Lower lobe of right lung (tissue), 2 donors: ENCODE measurements around the gene FBN2. TPM values are rescaled to one million over a fixed set of nuclear protein-coding genes. Genes with fewer than 3 reads are reported as not detected.

Experiments used
- ATAC-seq, 2 donors: fragments of 200-7000 bp; cut with Tn5 transposase; one replicate each; pipeline ENCODE4 v1.9.1; 2020 to 2022; ENCODE audit warnings: mild to moderate bottlenecking in 2 of 2, moderate library complexity in 2 of 2
- DNase-seq: peaks from one replicate; pipeline ENCODE4 v3.0.0-alpha.2; 2020
- H3K27ac ChIP-seq: fragments of 200-600 bp; one replicate; pipeline ENCODE4 v1.8.0; 2022
- H3K27me3 ChIP-seq: fragments of 200-600 bp; one replicate; pipeline ENCODE4 v1.8.0; 2022; ENCODE audit warnings: low read depth
- H3K36me3 ChIP-seq: fragments of 200-600 bp; one replicate; pipeline ENCODE4 v1.8.0; 2022; ENCODE audit warnings: mild to moderate bottlenecking
- H3K4me1 ChIP-seq: fragments of 200-600 bp; one replicate; pipeline ENCODE4 v1.8.0; 2022
- H3K4me3 ChIP-seq: fragments of 200-600 bp; one replicate; pipeline ENCODE4 v1.8.0; 2022; ENCODE audit warnings: mild to moderate bottlenecking
- H3K9me3 ChIP-seq: fragments of 200-600 bp; one replicate; pipeline ENCODE4 v1.8.0; 2022
- CTCF ChIP-seq: fragments of 200-600 bp; IDR thresholded peaks from one replicate; pipeline ENCODE4 v1.8.0; 2022; ENCODE audit warnings: antibody characterized with exemption, mild to moderate bottlenecking
- intact Hi-C: fragments of 100-400 bp; cut with DNase I; formaldehyde crosslinking; loops from one replicate; pipeline ENCODE4 v1.11.0; 2022
- total RNA-seq: library from RNA; stranded (reverse); fragmentation: NEBNext Ultra II Directional; extraction: Animal tissue kit (Norgen Biotek cat#: 25700); gene quantifications from one replicate; pipeline ENCODE4 v1.2.1, GENCODE V29; 2021
- donor health status: DM: no; HTN: yes; CAD: no; lungs with severe emphysema.

The FBN2 gene
- total RNA-seq, 1 donor from 2014 or later = 0.83 TPM

GRCh38 chr5:128414469-128414868 lies 123.6 kb downstream of the FBN2 start:
- Histone ChIP-seq H3K36me3 (no peaks in the 10 kb centered on the region), H3K27ac (no peak overlapping the region), H3K9me3 (no peaks in the 10 kb centered on the region), H3K4me1 (no peaks in the 10 kb centered on the region), H3K27me3 (no peaks in the 10 kb centered on the region), H3K4me3 (no peak overlapping the region)
- intact Hi-C loops = no loop called here
- no peak for TF ChIP-seq CTCF
- ATAC-seq (no peak), DNase-seq (no peak)

GRCh38 chr5:128413356-128413755 lies 124.7 kb downstream of the FBN2 start:
- H3K27ac ChIP-seq = no peak overlapping the region
- H3K4me3 ChIP-seq = no peak overlapping the region
- no peaks in the 10 kb centered on the region for H3K36me3 ChIP-seq
- no peaks in the 10 kb centered on the region for H3K9me3 ChIP-seq
- H3K4me1 ChIP-seq = no peaks in the 10 kb centered on the region
- no peaks in the 10 kb centered on the region for H3K27me3 ChIP-seq
- no peak for DNase-seq
- intact Hi-C loops = no loop called here
- TF ChIP-seq CTCF = no peak
- ATAC-seq = no peak

GRCh38 chr5:128412145-128412930 lies 125.7 kb downstream of the FBN2 start:
- DNase-seq = no peak
- no peak for TF ChIP-seq CTCF
- no peak overlapping the region for H3K4me3 ChIP-seq
- no peaks in the 10 kb centered on the region for H3K4me1 ChIP-seq
- H3K9me3 ChIP-seq = no peaks in the 10 kb centered on the region
- H3K36me3 ChIP-seq = no peaks in the 10 kb centered on the region
- H3K27me3 ChIP-seq = no peaks in the 10 kb centered on the region
- no peak for ATAC-seq
- intact Hi-C loops = no loop called here
- H3K27ac ChIP-seq = no peak overlapping the region

DNA sequence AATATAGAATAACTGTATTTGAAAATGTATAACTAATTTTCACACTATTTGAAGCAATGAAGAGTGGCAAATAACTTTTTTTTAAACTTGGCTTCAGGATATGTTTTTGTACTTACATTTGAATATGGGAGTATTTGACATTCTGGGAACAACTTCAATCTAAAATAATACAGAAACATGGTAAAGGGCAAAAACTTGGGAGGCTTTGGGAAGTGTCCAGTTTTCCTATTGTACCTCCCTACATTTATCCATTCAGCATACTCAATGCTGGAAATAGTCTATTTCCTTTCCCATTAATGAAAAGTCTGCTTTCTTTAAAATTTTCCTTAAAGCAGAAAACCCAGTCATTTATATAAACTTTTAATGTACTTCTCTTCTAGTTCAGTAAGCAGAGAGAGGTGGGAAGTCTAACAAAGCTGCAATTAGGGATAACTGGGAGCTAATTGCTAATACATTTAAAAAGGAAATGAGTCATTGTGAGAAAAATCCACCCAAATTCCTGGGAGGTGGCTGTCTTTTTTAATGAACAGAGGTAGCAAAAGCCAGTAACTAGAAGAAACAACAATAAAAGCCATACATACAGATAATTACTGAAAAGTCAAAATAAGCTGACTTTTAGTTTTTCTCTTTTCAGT lies 128.8 kb downstream of the FBN2 start:
- Histone ChIP-seq H3K36me3 (no peaks in the 10 kb centered on the region), H3K4me1 (no peaks in the 10 kb centered on the region), H3K27me3 (no peaks in the 10 kb centered on the region), H3K9me3 (no peaks in the 10 kb centered on the region), H3K27ac (no peak overlapping the region), H3K4me3 (no peak overlapping the region)
- ATAC-seq (no peak), DNase-seq (no peak)
- intact Hi-C loops = no loop called here
- TF ChIP-seq CTCF = no peak

DNA sequence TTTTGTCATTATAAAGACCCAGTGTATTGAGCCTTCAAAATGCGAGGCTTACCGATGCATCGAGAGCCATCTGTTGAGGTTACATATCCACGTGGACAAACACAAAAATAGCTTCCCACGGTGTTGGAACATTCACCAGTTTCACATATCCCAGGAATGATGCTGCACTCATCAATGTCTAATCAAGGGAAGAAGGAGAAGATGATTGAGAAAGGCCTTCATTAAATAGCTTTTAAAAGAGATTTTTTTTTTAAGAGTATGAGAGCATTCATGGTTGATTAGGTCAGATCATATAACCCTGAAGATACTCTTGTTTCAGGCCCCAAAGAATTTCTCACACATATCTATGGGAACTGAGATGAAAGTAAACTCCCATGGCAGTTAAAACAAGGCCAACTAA lies 129.4 kb downstream of the FBN2 start:
- no peak for ATAC-seq
- intact Hi-C loops = no loop called here
- no peak for TF ChIP-seq CTCF
- DNase-seq = no peak
- Histone ChIP-seq H3K36me3 (no peaks in the 10 kb centered on the region), H3K9me3 (no peaks in the 10 kb centered on the region), H3K4me1 (no peaks in the 10 kb centered on the region), H3K4me3 (no peak overlapping the region), H3K27me3 (no peaks in the 10 kb centered on the region), H3K27ac (no peak overlapping the region)
